GM23338 (cell line): ENCODE results near the gene GRM8. TPM values are rescaled to one million over a fixed set of nuclear protein-coding genes. Genes with fewer than 3 reads are reported as not detected.
"Not testable (repeated sequence)": the region's sequence is repeated elsewhere in the genome, so short reads cannot be mapped to it uniquely, and the experiment has no call there.

Source experiments
- ATAC-seq: fragments of 200-7000 bp; cut with Tn5 transposase; 3 replicates; pipeline ENCODE4 v1.9.1; 2020
- DNase-seq: peaks from one replicate; pipeline ENCODE4 v3.0.0-alpha.2; 2015; ENCODE audit warnings: low spot score
- H2AFZ ChIP-seq: fragments of 200-600 bp; sonication (generic); 2 replicates; pipeline ENCODE4 v1.8.0; 2016; ENCODE audit warnings: antibody characterized with exemption, mild to moderate bottlenecking, moderate library complexity
- H3F3A ChIP-seq: fragments of 200-600 bp; sonication (generic); replicated peaks from 2 replicates; pipeline ENCODE4 v1.8.0; 2017; ENCODE audit warnings: antibody characterized with exemption, mixed run types, low read depth
- H3K27ac ChIP-seq: fragments of 200-600 bp; sonication (generic); 2 replicates; pipeline ENCODE4 v1.6.1; 2016; ENCODE audit warnings: low read depth
- H3K27me3 ChIP-seq: fragments of 200-600 bp; sonication (generic); 2 replicates; pipeline ENCODE4 v1.8.0; 2016; ENCODE audit warnings: mild to moderate bottlenecking, mixed run types, moderate library complexity; ENCODE audit not compliant: insufficient read depth
- H3K36me3 ChIP-seq: fragments of 200-600 bp; sonication (generic); 2 replicates; pipeline ENCODE4 v1.8.0; 2016; ENCODE audit warnings: mild to moderate bottlenecking; ENCODE audit not compliant: insufficient read depth
- H3K4me1 ChIP-seq: fragments of 200-600 bp; sonication (generic); 2 replicates; pipeline ENCODE4 v1.8.0; 2016; ENCODE audit warnings: mild to moderate bottlenecking, moderate library complexity; ENCODE audit not compliant: insufficient read depth
- H3K4me2 ChIP-seq: fragments of 200-600 bp; sonication (generic); 2 replicates; pipeline ENCODE4 v1.7.1; 2017; ENCODE audit warnings: mixed run types
- H3K4me3 ChIP-seq: fragments of 200-600 bp; sonication (generic); 2 replicates; pipeline ENCODE4 v1.6.1; 2016; ENCODE audit warnings: mixed run types
- H3K79me2 ChIP-seq: fragments of 200-600 bp; sonication (generic); replicated peaks from 2 replicates; pipeline ENCODE4 v1.8.0; 2017; ENCODE audit warnings: mild to moderate bottlenecking; ENCODE audit not compliant: insufficient read depth
- H3K9me2 ChIP-seq: fragments of 200-600 bp; sonication (generic); 2 replicates; pipeline ENCODE4 v1.8.0; 2017; ENCODE audit not compliant: insufficient read depth
- H4K20me1 ChIP-seq: fragments of 200-600 bp; sonication (generic); replicated peaks from 2 replicates; pipeline ENCODE4 v1.8.0; 2017; ENCODE audit warnings: mild to moderate bottlenecking; ENCODE audit not compliant: insufficient read depth
- H3K27ac Mint-ChIP-seq: 2 replicates; pipeline ENCODE4 v1.8.0; 2020; ENCODE audit warnings: inconsistent platforms, mild to moderate bottlenecking, moderate library complexity, mixed read lengths
- H3K27me3 Mint-ChIP-seq: 3 replicates; pipeline ENCODE4 v1.8.0; 2022; ENCODE audit warnings: low read depth, mild to moderate bottlenecking, moderate library complexity, mixed read lengths, inconsistent platforms; ENCODE audit not compliant: insufficient read depth, poor library complexity
- H3K36me3 Mint-ChIP-seq: 3 replicates; pipeline ENCODE4 v1.8.0; 2021; ENCODE audit warnings: low read depth, mild to moderate bottlenecking, inconsistent platforms, moderate library complexity, mixed read lengths
- H3K4me1 Mint-ChIP-seq: 3 replicates; pipeline ENCODE4 v1.8.0; 2020; ENCODE audit warnings: mild to moderate bottlenecking, inconsistent platforms, mixed read lengths
- H3K4me3 Mint-ChIP-seq: 3 replicates; pipeline ENCODE4 v1.8.0; 2021; ENCODE audit warnings: moderate library complexity, mild to moderate bottlenecking, inconsistent platforms, mixed read lengths
- H3K9me3 Mint-ChIP-seq: 3 replicates; pipeline ENCODE4 v1.8.0; 2020; ENCODE audit warnings: moderate library complexity, mild to moderate bottlenecking, inconsistent platforms, mixed read lengths
- CREB1 ChIP-seq: fragments of 250-450 bp; sonication (Bioruptor Pico); IDR thresholded peaks from 2 replicates; pipeline ENCODE4 v1.5.0; 2020; ENCODE audit warnings: low read depth, mild to moderate bottlenecking, moderate library complexity
- EZH2phosphoT487 ChIP-seq: fragments of 200-600 bp; sonication (generic); IDR thresholded peaks from one replicate; pipeline ENCODE4 v1.8.1; 2018; ENCODE audit warnings: antibody characterized with exemption; ENCODE audit not compliant: unreplicated experiment
- JUNB ChIP-seq: IDR thresholded peaks from one replicate; pipeline ENCODE4 v1.6.1; 2016; ENCODE audit warnings: antibody characterized with exemption; ENCODE audit not compliant: unreplicated experiment
- NANOG ChIP-seq: IDR thresholded peaks from 2 replicates; pipeline ENCODE4 v1.6.1; 2016; ENCODE audit warnings: antibody characterized with exemption, borderline replicate concordance
- STAT1 ChIP-seq: IDR thresholded peaks from one replicate; pipeline ENCODE4 v1.6.1; 2016; ENCODE audit warnings: antibody characterized with exemption; ENCODE audit not compliant: unreplicated experiment
- ZNF114 ChIP-seq: fragments of 250-450 bp; sonication (Bioruptor Pico); IDR thresholded peaks from 2 replicates; pipeline ENCODE4 v1.5.0; 2020; ENCODE audit warnings: mild to moderate bottlenecking, moderate library complexity
- polyA plus RNA-seq: library from polyadenylated mRNA; unstranded; fragments of >200 nt; fragmentation: Nextera tagmentation; extraction: Ambion mirVana; gene quantifications from 2 replicates; pipeline ENCODE4 v1.2.1, GENCODE V29; 2016
- total RNA-seq: library from RNA; depleted of rRNA; stranded (reverse); fragments of >200 nt; shearing (Covaris generic); gene quantifications from 2 replicates; pipeline ENCODE4 v1.2.3, GENCODE V29; 2014
- TF ChIP-seq, protein P1 (sequence below): IDR thresholded peaks from 2 replicates; pipeline ENCODE4 v1.6.1; 2016; ENCODE audit warnings: antibody characterized with exemption
- TF ChIP-seq, protein P2 (sequence below): fragments of 250-450 bp; sonication (Bioruptor Pico); IDR thresholded peaks from 2 replicates; pipeline ENCODE4 v1.5.0; 2020; ENCODE audit warnings: mild to moderate bottlenecking, moderate library complexity
- TF ChIP-seq, protein P3 (sequence below), 2 experiments: fragments of 200-600 bp in 1 of 2; sonication (generic) in 1 of 2; conservative IDR thresholded peaks; 2 replicates each; pipeline versions ENCODE4 v1.5.1 to v1.6.1; 2016 to 2017; ENCODE audit warnings: antibody characterized with exemption in 2 of 2, low read depth in 2 of 2, mild to moderate bottlenecking in 2 of 2, moderate library complexity in 1 of 2

GRM8 gene
- total and polyA plus RNA-seq, 2 experiments from 2014 or later, result 1.9 to 6.6 TPM

DNA sequence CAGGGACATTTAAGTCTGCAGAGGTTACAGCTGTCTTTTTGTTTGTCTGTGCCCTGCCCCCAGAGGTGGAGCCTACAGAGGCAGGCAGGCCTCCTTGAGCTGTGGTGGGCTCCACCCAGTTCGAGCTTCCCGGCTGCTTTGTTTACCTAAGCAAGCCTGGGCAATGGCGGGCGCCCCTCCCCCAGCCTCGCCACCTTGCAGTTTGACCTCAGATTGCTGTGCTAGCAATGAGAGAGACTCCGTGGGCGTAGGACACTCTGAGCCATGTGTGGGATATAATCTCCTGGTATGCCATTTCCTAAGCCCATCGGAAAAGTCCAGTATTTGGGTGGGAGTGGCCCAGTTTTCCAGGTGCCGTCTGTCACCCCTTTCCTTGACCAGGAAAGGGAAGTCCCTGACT is 421.5 kb downstream of the GRM8 start:
- not testable (repeated sequence) for H3K4me3 ChIP-seq, H3K4me1 Mint-ChIP-seq, H4K20me1 ChIP-seq, H3K4me1 ChIP-seq, H3K9me2 ChIP-seq, H3K4me2 ChIP-seq, H3K27ac Mint-ChIP-seq, ATAC-seq, H3K4me3 Mint-ChIP-seq, H3F3A ChIP-seq, H3K27me3 Mint-ChIP-seq, H2AFZ ChIP-seq, H3K27ac ChIP-seq, H3K79me2 ChIP-seq, H3K27me3 ChIP-seq, H3K36me3 ChIP-seq, DNase-seq
- peaks cover 35% of the 10 kb centered on the region for H3K9me3 Mint-ChIP-seq
- H3K36me3 Mint-ChIP-seq, result peaks cover 18% of the 10 kb centered on the region

DNA sequence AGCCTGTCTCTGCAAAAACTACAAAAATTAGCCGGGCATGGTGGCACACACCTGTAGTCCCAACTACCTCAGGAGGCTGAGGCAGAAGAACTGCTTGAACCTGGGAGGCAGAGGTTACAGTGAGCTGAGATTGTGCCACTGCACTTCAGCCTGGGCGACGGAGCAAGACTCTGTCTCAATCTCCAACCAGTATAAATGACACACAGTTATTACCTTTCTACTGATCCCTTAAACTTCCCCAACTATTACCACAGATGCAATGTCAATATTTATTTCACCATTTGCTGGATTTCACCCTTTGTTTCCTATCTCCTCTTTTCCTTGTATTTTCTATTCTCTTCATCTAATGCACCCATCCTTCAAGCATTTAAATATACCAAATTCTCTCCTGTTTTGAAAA is 431.8 kb downstream of the GRM8 start:
- no peak overlapping the region for H2AFZ ChIP-seq
- ATAC-seq (no peak), DNase-seq (no peak)
- H3K36me3 ChIP-seq, result no peaks in the 10 kb centered on the region
- Mint-ChIP-seq H3K27ac (no peak overlapping the region), H3K4me3 (no peak overlapping the region), H3K9me3 (no peaks in the 10 kb centered on the region; the same call in 2 of the 3 replicates), H3K4me1 (no peaks in the 10 kb centered on the region), H3K36me3 (no peaks in the 10 kb centered on the region), H3K27me3 (no peaks in the 10 kb centered on the region)
- no peak overlapping the region for H3K4me3 ChIP-seq
- H3K4me1 ChIP-seq, result no peaks in the 10 kb centered on the region
- no peaks in the 10 kb centered on the region for H4K20me1 ChIP-seq
- H3K27ac ChIP-seq, result no peak overlapping the region
- no peak for TF ChIP-seq STAT1
- TF ChIP-seq JUNB, result no peak
- no peak for TF ChIP-seq ZNF114
- no peak for TF ChIP-seq EZH2phosphoT487
- TF ChIP-seq CREB1 (CRISPR knock-in tag), result no peak
- TF ChIP-seq, protein P1, sequence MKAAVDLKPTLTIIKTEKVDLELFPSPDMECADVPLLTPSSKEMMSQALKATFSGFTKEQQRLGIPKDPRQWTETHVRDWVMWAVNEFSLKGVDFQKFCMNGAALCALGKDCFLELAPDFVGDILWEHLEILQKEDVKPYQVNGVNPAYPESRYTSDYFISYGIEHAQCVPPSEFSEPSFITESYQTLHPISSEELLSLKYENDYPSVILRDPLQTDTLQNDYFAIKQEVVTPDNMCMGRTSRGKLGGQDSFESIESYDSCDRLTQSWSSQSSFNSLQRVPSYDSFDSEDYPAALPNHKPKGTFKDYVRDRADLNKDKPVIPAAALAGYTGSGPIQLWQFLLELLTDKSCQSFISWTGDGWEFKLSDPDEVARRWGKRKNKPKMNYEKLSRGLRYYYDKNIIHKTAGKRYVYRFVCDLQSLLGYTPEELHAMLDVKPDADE, result no peak
- no peak for TF ChIP-seq NANOG
- H3K9me2 ChIP-seq, result peaks cover 3% of the 10 kb centered on the region; the same call in 1 of the 2 replicates
- H3K27me3 ChIP-seq, result no peaks in the 10 kb centered on the region
- no peaks in the 10 kb centered on the region for H3F3A ChIP-seq
- no peak overlapping the region for H3K4me2 ChIP-seq
- H3K79me2 ChIP-seq, result no peaks in the 10 kb centered on the region

DNA sequence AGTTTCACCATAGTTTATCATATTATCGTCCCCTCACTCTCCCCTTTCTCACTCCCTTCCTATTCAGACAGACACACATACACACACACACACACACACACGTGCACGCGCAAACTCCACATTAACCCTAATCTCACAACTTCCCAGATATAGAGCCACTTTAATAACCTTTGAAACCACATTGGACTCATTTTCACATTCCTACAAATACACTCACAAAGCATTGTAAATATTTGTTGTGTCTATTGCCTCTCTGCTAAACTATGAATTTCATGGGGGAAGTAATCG is 433.6 kb downstream of the GRM8 start:
- no peaks in the 10 kb centered on the region for H3K27me3 Mint-ChIP-seq
- no peaks in the 10 kb centered on the region for H3K27me3 ChIP-seq
- no peak overlapping the region for H3K27ac Mint-ChIP-seq
- no peak overlapping the region for H3K4me2 ChIP-seq
- DNase-seq, result no peak
- H3K36me3 Mint-ChIP-seq, result no peaks in the 10 kb centered on the region
- no peak overlapping the region for H3K4me3 Mint-ChIP-seq
- H4K20me1 ChIP-seq, result no peaks in the 10 kb centered on the region
- H3K9me2 ChIP-seq, result peaks cover 3% of the 10 kb centered on the region; the same call in 1 of the 2 replicates
- no peaks in the 10 kb centered on the region for H3F3A ChIP-seq
- H3K9me3 Mint-ChIP-seq, result no peaks in the 10 kb centered on the region
- no peak overlapping the region for H2AFZ ChIP-seq
- H3K4me1 Mint-ChIP-seq, result no peaks in the 10 kb centered on the region
- no peak overlapping the region for H3K4me3 ChIP-seq
- no peaks in the 10 kb centered on the region for H3K4me1 ChIP-seq
- no peaks in the 10 kb centered on the region for H3K36me3 ChIP-seq
- ATAC-seq, result no peak
- H3K79me2 ChIP-seq, result no peaks in the 10 kb centered on the region
- H3K27ac ChIP-seq, result no peak overlapping the region
- TF ChIP-seq, protein P2, sequence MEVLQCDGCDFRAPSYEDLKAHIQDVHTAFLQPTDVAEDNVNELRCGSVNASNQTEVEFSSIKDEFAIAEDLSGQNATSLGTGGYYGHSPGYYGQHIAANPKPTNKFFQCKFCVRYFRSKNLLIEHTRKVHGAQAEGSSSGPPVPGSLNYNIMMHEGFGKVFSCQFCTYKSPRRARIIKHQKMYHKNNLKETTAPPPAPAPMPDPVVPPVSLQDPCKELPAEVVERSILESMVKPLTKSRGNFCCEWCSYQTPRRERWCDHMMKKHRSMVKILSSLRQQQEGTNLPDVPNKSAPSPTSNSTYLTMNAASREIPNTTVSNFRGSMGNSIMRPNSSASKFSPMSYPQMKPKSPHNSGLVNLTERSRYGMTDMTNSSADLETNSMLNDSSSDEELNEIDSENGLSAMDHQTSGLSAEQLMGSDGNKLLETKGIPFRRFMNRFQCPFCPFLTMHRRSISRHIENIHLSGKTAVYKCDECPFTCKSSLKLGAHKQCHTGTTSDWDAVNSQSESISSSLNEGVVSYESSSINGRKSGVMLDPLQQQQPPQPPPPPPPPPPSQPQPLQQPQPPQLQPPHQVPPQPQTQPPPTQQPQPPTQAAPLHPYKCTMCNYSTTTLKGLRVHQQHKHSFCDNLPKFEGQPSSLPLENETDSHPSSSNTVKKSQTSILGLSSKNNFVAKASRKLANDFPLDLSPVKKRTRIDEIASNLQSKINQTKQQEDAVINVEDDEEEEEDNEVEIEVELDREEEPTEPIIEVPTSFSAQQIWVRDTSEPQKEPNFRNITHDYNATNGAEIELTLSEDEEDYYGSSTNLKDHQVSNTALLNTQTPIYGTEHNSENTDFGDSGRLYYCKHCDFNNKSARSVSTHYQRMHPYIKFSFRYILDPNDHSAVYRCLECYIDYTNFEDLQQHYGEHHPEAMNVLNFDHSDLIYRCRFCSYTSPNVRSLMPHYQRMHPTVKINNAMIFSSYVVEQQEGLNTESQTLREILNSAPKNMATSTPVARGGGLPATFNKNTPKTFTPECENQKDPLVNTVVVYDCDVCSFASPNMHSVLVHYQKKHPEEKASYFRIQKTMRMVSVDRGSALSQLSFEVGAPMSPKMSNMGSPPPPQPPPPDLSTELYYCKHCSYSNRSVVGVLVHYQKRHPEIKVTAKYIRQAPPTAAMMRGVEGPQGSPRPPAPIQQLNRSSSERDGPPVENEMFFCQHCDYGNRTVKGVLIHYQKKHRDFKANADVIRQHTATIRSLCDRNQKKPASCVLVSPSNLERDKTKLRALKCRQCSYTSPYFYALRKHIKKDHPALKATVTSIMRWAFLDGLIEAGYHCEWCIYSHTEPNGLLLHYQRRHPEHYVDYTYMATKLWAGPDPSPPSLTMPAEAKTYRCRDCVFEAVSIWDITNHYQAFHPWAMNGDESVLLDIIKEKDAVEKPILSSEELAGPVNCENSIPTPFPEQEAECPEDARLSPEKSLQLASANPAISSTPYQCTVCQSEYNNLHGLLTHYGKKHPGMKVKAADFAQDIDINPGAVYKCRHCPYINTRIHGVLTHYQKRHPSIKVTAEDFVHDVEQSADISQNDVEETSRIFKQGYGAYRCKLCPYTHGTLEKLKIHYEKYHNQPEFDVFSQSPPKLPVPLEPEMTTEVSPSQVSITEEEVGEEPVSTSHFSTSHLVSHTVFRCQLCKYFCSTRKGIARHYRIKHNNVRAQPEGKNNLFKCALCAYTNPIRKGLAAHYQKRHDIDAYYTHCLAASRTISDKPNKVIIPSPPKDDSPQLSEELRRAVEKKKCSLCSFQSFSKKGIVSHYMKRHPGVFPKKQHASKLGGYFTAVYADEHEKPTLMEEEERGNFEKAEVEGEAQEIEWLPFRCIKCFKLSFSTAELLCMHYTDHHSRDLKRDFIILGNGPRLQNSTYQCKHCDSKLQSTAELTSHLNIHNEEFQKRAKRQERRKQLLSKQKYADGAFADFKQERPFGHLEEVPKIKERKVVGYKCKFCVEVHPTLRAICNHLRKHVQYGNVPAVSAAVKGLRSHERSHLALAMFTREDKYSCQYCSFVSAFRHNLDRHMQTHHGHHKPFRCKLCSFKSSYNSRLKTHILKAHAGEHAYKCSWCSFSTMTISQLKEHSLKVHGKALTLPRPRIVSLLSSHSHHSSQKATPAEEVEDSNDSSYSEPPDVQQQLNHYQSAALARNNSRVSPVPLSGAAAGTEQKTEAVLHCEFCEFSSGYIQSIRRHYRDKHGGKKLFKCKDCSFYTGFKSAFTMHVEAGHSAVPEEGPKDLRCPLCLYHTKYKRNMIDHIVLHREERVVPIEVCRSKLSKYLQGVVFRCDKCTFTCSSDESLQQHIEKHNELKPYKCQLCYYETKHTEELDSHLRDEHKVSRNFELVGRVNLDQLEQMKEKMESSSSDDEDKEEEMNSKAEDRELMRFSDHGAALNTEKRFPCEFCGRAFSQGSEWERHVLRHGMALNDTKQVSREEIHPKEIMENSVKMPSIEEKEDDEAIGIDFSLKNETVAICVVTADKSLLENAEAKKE (CRISPR knock-in tag), result no peak
- TF ChIP-seq, protein P3, sequence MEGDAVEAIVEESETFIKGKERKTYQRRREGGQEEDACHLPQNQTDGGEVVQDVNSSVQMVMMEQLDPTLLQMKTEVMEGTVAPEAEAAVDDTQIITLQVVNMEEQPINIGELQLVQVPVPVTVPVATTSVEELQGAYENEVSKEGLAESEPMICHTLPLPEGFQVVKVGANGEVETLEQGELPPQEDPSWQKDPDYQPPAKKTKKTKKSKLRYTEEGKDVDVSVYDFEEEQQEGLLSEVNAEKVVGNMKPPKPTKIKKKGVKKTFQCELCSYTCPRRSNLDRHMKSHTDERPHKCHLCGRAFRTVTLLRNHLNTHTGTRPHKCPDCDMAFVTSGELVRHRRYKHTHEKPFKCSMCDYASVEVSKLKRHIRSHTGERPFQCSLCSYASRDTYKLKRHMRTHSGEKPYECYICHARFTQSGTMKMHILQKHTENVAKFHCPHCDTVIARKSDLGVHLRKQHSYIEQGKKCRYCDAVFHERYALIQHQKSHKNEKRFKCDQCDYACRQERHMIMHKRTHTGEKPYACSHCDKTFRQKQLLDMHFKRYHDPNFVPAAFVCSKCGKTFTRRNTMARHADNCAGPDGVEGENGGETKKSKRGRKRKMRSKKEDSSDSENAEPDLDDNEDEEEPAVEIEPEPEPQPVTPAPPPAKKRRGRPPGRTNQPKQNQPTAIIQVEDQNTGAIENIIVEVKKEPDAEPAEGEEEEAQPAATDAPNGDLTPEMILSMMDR (conservative IDR thresholded peaks at IDR 0.05; ENCODE audit: low read depth in 2 of 2), result no peak
